GM20000 (cell line): ENCODE results near the gene SPIN1.

Experiments used
- DNase-seq: peaks from one replicate; pipeline ENCODE4 v3.0.0; 2012; ENCODE audit warnings: low spot score
- TF ChIP-seq, protein P1 (sequence below): IDR thresholded peaks from 2 replicates; pipeline ENCODE4 v1.5.1; 2012; ENCODE audit warnings: mild to moderate bottlenecking, control low read depth; ENCODE audit errors: extremely low read depth, missing control alignments

The SPIN1 gene

DNA sequence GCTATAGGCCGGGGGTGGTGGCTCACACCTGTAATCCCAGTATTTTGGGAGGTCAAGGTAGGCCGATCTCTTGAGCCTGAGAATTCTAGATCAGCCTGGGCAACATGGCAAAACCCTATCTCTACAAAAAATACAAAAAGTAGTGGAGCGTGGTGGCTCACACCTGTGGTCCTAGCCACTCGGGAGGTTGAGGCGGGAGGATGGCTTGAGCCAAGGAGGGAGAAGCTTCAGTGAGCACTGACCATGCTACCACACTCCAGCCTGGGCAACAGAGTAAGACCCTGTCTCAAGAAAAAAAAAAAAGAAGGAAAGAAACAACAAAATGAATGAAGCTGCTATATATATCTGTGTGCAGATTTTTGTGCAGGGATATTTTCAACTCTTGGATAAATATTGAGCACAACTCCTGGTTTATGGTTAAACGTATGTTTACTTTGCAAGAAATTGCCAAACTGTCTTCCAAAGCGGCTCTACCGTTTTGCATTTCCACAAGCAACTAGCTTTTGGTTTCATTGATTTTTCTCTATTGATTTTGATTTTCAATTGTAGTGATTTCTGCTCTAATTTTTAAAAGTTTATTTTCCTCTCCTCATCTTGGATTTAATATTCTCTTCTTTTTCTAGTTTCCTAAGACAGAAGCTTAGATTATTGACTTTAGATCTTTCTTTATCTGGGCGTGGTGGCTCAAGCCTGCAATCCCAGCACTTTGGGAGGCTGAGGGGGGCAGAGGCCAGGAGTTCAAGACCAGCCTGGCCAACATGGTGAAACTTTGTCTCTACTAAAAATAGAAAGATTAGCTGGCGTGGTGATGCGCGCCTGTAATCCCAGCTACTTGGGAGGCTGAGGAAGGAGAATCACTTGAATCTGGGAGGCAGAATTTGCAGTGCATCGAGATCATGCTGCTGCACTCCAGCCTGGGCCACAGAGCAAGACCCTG, 49.2 kb downstream of the SPIN1 start:
- TF ChIP-seq, protein P1, sequence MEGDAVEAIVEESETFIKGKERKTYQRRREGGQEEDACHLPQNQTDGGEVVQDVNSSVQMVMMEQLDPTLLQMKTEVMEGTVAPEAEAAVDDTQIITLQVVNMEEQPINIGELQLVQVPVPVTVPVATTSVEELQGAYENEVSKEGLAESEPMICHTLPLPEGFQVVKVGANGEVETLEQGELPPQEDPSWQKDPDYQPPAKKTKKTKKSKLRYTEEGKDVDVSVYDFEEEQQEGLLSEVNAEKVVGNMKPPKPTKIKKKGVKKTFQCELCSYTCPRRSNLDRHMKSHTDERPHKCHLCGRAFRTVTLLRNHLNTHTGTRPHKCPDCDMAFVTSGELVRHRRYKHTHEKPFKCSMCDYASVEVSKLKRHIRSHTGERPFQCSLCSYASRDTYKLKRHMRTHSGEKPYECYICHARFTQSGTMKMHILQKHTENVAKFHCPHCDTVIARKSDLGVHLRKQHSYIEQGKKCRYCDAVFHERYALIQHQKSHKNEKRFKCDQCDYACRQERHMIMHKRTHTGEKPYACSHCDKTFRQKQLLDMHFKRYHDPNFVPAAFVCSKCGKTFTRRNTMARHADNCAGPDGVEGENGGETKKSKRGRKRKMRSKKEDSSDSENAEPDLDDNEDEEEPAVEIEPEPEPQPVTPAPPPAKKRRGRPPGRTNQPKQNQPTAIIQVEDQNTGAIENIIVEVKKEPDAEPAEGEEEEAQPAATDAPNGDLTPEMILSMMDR = no peak
- DNase-seq = no peak

DNA sequence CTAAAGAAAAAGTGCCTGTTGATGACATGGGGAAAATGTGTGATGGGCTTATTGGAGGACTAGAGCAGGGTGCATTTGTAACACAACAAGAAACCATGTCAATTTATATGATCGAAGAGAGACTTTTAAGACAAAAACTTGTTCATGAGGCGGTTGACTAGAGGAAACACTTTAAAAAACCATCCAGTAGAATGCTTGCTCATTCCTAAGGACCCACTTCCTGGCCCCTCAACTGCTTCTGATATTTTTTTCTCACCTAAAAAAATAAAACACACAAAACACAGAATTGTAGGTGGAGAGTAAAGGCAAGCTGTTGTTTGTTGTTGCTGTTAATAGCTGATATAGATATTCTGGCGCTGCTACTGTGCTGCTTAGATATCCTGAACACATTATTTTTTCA, 50.6 kb downstream of the SPIN1 start:
- TF ChIP-seq, protein P1 = no peak
- DNase-seq = no peak

GRCh38 chr9:88441301-88442007, 53.2 kb downstream of the SPIN1 start:
- DNase-seq = no peak
- TF ChIP-seq, protein P1 = no peak

- TF ChIP-seq, protein P1 = no peak
- no peak for DNase-seq
These were observed 55.4 kb downstream of the SPIN1 start for GRCh38 chr9:88443480-88444113.

DNA sequence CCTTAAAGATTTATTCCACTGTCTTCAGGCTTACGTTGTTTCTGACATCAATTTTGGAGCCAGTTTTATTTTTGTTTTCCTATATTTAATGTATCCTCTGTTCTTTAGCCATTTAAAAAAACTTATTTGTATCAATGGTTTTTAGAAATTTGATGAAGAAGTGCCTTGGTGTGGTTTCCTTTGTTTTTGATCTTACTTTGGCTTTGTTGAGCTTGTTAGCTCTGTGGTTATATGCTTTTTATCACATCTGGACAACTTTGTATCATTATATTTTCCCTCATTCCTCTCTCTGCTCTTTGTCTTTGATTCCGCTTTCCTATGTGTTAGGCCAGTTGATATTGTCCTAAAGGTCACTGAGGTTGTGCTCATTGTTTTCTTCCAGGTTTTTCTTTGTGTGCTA, 58.5 kb downstream of the SPIN1 start:
- TF ChIP-seq, protein P1 = no peak
- DNase-seq = no peak

- no peak for DNase-seq
- TF ChIP-seq, protein P1 = no peak
These were observed 59.2 kb downstream of the SPIN1 start for GRCh38 chr9:88447431-88447830.

- TF ChIP-seq, protein P1 = no peak
- DNase-seq = no peak
These were observed 62.9 kb downstream of the SPIN1 start for GRCh38 chr9:88451160-88451559.
